Lower lobe of right lung (tissue), 2 donors: Measurements from ENCODE around the gene FAM53B. TPM values are rescaled to one million over a fixed set of nuclear protein-coding genes. Genes with fewer than 3 reads are reported as not detected.
A peak's percentile ranks its signal among the peaks of the same experiment; 100 is the strongest.

Experiments used
- ATAC-seq, 2 donors: fragments of 200-7000 bp; cut with Tn5 transposase; one replicate each; pipeline ENCODE4 v1.9.1; 2020 to 2022; ENCODE audit warnings: mild to moderate bottlenecking in 2 of 2, moderate library complexity in 2 of 2
- DNase-seq: peaks from one replicate; pipeline ENCODE4 v3.0.0-alpha.2; 2020
- H3K27ac ChIP-seq: fragments of 200-600 bp; one replicate; pipeline ENCODE4 v1.8.0; 2022
- H3K27me3 ChIP-seq: fragments of 200-600 bp; one replicate; pipeline ENCODE4 v1.8.0; 2022; ENCODE audit warnings: low read depth
- H3K36me3 ChIP-seq: fragments of 200-600 bp; one replicate; pipeline ENCODE4 v1.8.0; 2022; ENCODE audit warnings: mild to moderate bottlenecking
- H3K4me1 ChIP-seq: fragments of 200-600 bp; one replicate; pipeline ENCODE4 v1.8.0; 2022
- H3K4me3 ChIP-seq: fragments of 200-600 bp; one replicate; pipeline ENCODE4 v1.8.0; 2022; ENCODE audit warnings: mild to moderate bottlenecking
- H3K9me3 ChIP-seq: fragments of 200-600 bp; one replicate; pipeline ENCODE4 v1.8.0; 2022
- intact Hi-C: fragments of 100-400 bp; cut with DNase I; formaldehyde crosslinking; loops from one replicate; pipeline ENCODE4 v1.11.0; 2022
- total RNA-seq: library from RNA; stranded (reverse); fragmentation: NEBNext Ultra II Directional; extraction: Animal tissue kit (Norgen Biotek cat#: 25700); gene quantifications from one replicate; pipeline ENCODE4 v1.2.1, GENCODE V29; 2021
- TF ChIP-seq, protein P1 (sequence below): fragments of 200-600 bp; IDR thresholded peaks from one replicate; pipeline ENCODE4 v1.8.0; 2022; ENCODE audit warnings: antibody characterized with exemption, mild to moderate bottlenecking
- donor health status: DM: no; HTN: yes; CAD: no; lungs with severe emphysema.

The FAM53B gene
- total RNA-seq, 1 donor from 2014 or later = 40.7 TPM

- peaks cover 60% of the 10 kb centered on the region for H3K4me1 ChIP-seq
- H3K27ac ChIP-seq = no peak overlapping the region
- DNase-seq (no peak), ATAC-seq (no peak)
- H3K9me3 ChIP-seq = no peaks in the 10 kb centered on the region
- H3K36me3 ChIP-seq = peaks cover 40% of the 10 kb centered on the region
- TF ChIP-seq, protein P1, sequence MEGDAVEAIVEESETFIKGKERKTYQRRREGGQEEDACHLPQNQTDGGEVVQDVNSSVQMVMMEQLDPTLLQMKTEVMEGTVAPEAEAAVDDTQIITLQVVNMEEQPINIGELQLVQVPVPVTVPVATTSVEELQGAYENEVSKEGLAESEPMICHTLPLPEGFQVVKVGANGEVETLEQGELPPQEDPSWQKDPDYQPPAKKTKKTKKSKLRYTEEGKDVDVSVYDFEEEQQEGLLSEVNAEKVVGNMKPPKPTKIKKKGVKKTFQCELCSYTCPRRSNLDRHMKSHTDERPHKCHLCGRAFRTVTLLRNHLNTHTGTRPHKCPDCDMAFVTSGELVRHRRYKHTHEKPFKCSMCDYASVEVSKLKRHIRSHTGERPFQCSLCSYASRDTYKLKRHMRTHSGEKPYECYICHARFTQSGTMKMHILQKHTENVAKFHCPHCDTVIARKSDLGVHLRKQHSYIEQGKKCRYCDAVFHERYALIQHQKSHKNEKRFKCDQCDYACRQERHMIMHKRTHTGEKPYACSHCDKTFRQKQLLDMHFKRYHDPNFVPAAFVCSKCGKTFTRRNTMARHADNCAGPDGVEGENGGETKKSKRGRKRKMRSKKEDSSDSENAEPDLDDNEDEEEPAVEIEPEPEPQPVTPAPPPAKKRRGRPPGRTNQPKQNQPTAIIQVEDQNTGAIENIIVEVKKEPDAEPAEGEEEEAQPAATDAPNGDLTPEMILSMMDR = no peak
- H3K4me3 ChIP-seq = no peak overlapping the region
- intact Hi-C loops = no loop called here
- no peaks in the 10 kb centered on the region for H3K27me3 ChIP-seq
Observed at GRCh38 chr10:124691002-124691401, 53.2 kb downstream of the FAM53B start.

- Histone ChIP-seq H3K4me1 (peaks cover 70% of the 10 kb centered on the region), H3K36me3 (peaks cover 30% of the 10 kb centered on the region), H3K4me3 (no peak overlapping the region), H3K27me3 (no peaks in the 10 kb centered on the region), H3K9me3 (no peaks in the 10 kb centered on the region), H3K27ac (no peak overlapping the region)
- no peak for DNase-seq
- TF ChIP-seq, protein P1 = no peak
- intact Hi-C loops = no loop called here
- ATAC-seq = no peak
Observed at GRCh38 chr10:124689911-124690498, 54.2 kb downstream of the FAM53B start.

- DNase-seq = peak; percentile 14
- Histone ChIP-seq H3K4me3 (no peak overlapping the region), H3K4me1 (peaks cover 71% of the 10 kb centered on the region), H3K9me3 (no peaks in the 10 kb centered on the region), H3K36me3 (peaks cover 21% of the 10 kb centered on the region), H3K27ac (no peak overlapping the region), H3K27me3 (no peaks in the 10 kb centered on the region)
- TF ChIP-seq, protein P1 = no peak
- ATAC-seq = peak; percentile 31 to 52
- intact Hi-C loops = no loop called here
Observed at GRCh38 chr10:124688889-124689670, 55.1 kb downstream of the FAM53B start.

GRCh38 chr10:124688386-124688785, 55.8 kb downstream of the FAM53B start:
- no peaks in the 10 kb centered on the region for H3K9me3 ChIP-seq
- intact Hi-C loops = no loop called here
- H3K4me1 ChIP-seq = peaks cover 73% of the 10 kb centered on the region
- no peak overlapping the region for H3K27ac ChIP-seq
- no peaks in the 10 kb centered on the region for H3K27me3 ChIP-seq
- TF ChIP-seq, protein P1 = no peak
- no peak overlapping the region for H3K4me3 ChIP-seq
- peaks cover 14% of the 10 kb centered on the region for H3K36me3 ChIP-seq
- DNase-seq (no peak), ATAC-seq (no peak)

DNA sequence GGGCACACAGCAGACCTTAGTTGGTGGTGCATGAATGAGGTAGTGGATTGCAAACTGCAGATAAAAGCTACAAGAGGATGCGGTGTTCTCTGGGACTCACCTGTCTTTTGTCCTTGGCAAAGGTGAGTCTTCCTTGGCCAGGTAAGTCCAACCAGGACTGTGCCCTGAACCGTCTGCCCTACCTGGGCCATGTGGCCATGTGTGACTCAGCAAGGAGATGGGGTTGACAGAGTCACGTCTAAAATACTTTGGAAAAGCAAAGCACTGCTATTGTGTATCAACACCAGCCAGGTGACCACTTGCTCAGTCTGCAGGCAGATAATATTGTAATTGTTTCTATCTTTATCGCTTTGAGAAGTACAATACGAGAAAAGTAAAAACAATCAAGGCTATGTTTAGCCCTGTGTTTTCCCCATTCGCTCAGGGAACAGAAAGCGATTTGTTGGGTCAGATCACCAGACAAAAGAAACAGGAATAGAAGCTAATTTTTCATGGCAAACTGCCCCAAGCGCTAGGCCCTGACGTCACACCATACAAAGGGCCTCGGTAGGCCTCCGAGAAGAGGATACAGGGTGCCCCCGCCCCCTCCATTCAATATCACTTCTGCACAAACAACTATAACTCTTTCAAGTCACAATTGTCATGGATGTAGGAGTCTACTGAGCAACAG, 57.3 kb downstream of the FAM53B start:
- intact Hi-C loops = no loop called here
- Histone ChIP-seq H3K27ac (peak overlapping the region; percentile 26), H3K9me3 (no peaks in the 10 kb centered on the region), H3K36me3 (peaks cover 15% of the 10 kb centered on the region), H3K4me3 (no peak overlapping the region), H3K27me3 (no peaks in the 10 kb centered on the region), H3K4me1 (peaks cover 77% of the 10 kb centered on the region)
- TF ChIP-seq, protein P1 = no peak
- no peak for DNase-seq
- peak; percentile 26 to 57 for ATAC-seq
